HK-2 (cell line): ENCODE data around the gene MED16.
A peak's percentile ranks its signal among the peaks of the same experiment; 100 is the strongest.

Source experiments
- DNase-seq: peaks from one replicate; pipeline ENCODE4 v3.0.0-alpha.2; 2018; ENCODE audit not compliant: unreplicated experiment

MED16 gene

DNA sequence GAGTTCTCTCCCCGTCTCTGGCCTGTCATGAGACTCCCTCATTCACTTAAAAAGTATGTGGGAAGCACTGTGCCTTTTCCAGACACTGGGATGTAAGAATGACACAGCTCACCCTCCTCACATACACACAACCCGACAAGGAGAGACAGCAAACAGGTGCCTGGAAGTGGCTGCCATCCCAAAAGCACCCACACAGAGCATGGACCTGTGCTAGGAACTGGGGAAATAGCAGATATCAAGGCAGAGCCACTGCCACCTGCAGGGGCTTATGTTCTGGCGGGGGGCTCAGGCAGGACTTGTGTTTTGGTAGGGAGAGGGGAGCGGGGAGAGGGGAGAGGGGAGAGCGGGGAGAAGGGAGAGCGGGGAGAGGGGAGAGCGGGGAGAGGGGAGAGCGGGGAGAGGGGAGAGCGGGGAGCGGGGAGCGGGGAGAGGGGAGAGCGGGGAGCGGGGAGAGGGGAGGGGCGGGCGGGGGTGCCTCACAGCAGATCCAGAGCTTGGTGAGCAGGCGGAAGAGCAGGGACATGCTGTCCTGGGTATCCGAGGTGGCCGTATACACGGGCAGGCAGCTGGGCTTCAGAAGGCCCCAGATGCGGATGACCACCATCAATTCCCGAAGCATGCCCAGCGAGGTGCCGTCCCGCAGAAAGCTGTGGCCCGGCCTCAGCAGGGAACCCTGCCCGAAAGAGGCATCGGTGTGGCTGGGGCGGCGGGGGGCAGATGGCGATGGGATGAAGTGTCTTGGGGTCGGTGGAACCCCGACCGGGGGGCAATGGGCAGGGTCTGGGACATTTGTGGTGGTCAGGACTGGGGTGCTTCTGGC is 21.3 kb downstream of the MED16 start:
- DNase-seq = no peak

DNA sequence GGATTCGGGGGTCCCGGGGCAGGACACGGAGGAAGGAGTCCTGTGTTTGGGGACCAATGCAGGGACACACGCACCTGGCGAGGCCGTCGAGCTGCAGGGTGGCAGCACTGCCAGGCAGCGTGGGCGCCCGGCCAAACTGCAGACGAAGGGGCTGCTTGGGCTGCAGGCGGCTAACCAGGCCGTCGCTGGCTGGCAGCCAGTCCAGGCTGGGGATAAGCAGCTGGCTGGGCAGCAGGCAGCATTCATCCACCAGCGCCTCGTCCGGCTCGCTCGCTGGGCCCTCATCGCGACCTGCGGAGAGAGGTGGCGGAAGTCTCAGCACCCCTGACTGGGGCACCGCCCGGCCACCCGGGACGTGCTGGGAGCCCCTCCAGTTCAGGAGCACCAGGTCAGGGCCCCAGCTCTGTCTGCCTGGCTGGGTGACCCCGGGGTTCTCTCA is 22.0 kb downstream of the MED16 start:
- no peak for DNase-seq

DNA sequence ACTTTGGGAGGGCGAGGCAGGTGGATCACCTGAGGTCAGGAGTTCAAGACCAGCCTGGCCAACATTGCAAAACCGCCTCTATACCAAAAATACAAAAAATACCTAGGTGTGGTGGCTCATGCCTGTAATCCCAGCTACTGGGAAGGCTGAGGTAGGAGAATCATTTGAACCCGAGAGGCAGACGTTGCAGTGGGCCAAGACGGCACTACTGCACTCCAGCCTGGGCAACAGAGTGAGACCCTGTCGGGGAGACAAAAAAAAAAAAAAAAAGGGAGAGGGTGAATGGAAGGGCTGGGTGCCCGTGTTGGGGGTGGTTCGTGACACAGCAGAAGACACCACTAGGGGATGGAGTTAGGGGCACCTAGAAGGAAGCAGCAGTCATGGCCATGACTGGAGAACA is 22.7 kb downstream of the MED16 start:
- no peak for DNase-seq

DNA sequence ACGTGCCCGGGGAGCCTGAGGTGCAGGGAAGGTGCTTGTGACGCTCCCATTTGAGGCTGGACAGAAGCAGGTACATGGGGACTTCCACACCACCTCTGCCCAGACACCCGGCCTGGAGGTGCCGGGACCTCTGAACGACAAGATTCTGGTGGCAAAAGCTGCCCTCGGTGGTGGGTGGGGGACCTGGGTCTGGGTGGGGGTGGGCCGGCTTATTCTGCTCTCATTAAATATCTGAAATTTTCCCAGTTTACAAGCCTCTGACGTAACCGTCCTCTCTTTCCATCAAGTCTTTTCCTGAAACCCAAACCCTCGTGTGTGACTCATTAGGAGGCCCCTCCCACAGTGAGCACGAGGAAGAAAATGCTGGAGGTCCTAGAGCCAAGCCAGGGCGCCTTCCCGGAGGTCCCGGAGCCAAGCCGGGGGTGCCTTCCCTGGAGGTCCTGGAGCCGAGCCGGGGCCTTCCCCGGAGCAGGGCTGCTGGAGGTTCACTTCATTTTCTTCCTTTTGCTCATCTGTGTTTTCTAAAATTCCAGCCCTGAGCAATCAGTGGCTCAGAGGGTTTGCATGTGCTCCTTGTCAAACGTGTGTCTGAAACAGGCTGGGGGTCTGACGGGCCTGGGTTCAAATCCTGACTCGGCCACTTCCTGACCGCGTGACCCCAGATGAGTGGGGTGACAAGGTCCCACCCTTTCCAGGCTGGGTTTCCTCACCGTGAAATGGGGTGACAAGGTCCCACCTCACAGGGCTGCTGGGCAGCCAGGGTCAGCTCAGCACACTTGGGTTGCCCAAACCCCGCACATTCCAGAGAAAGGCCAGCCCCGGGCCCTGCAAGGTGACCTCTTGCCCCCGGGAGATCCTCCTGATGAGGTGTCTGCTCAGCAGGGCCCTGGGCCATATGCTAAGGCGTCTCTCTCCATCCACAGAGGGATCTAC is 23.5 kb downstream of the MED16 start:
- DNase-seq = peak; percentile 71

DNA sequence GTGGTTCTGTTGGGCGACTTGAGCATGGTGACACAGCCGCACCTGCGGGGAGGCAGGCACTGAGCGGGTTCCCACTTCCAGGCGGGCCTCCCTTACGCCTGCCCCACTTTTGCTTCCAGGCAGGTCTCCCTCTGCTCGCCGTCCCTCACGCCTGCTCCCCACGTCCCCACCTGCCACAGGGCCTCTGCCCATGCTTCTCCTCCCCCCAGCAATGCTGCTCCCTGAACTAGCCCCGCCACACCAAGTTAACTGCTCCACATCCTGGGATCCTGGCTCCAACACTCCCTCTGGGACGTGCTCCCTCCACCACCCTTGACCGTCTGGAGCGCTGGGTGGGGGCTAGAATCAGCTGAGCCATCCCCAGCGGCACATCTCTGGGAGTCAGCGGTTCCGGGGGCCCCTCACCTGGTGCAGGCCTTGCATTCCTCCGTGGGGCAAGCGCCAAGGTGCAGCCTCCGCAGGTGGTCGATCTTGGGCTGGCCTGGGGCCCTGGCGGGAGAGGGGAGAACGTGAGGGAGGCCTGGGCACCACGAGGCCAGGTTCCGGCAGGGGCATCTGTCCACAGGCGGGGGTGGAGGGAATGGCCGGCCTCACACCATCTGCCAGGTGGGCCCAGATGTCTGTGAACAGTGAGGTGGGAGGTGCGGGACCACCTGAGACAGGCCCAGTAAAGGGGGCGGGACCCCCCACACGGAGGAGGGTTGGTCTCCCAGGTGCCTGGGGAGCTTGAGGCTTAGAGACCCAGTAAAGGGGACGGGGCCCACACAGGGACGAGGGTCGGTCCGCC is 24.3 kb downstream of the MED16 start:
- no peak for DNase-seq

DNA sequence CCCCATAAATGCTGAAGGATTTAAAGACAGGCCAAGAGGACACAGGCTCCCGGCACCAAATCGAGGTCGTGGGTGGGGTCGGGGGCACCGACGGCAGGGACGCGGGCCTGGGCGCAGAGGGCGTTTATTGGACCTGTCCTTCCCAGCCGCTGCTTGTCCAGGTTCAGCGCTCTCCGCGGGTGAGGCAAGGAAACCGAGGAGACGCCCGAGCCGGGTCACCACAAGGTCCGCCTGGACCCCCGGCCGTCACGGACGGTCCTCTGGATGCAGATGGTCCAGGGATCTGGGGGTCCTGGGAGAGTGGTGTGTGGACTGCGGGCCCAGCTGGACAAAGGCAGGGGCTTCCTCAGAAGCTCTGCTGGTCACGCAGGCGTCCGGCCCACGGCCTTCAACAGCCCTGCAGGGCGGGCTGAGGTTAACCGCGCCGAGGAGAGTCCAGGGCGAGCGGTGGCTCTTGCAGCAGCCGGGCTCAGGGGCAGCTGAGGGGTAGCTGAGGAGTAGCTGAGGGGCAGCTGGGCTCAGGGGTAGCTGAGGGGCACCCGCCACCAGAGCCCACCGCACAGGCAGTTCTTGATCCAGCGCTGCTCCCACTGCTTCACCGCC is 25.0 kb downstream of the MED16 start:
- no peak for DNase-seq

DNA sequence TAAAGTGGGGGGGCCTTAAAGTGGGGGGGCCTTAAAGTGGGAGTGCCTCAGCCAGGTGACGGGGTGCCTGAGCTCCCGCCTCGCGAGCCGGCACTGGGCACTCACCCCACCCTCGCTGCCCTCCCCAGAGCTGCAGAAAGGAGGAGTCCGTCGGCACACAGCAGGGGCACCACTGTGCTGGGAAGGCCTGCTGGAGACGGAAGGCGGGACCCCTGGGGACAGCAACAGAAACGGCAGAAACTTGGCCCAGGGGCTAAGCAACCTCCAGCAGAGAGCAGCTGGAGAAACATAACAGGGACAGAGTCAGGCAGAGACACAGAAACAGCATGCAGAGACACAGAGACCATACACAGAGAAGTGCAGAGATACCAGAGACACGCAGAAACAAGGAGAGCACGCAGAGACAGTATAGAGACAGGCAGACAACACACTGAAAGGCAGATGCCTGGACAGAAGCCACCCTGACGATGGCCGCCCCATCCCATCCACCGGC is 25.6 kb downstream of the MED16 start:
- no peak for DNase-seq

DNA sequence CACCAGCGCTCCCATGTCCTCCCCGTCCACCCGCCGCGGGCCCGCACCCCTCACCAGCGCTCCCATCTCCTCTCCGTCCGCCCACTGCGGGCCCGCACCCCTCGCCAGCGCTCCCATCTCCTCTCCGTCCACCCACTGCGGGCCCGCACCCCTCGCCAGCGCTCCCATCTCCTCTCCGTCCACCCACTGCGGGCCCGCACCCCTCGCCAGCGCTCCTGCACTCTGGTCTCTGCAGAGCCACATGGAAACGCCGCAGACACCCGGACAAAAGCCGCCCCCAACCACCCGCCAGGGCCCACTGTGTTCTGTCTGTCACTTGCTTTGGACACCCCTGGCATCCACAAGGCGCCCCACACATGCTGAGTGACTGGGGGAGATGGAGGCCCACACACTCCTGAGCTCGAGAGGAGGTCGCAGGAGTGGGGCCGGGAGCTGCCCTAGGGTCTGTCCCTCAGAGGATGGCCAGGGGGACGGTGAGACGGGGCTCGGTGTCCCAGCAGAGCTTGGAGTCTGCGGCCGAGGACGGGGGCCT is 26.2 kb downstream of the MED16 start:
- no peak for DNase-seq

DNA sequence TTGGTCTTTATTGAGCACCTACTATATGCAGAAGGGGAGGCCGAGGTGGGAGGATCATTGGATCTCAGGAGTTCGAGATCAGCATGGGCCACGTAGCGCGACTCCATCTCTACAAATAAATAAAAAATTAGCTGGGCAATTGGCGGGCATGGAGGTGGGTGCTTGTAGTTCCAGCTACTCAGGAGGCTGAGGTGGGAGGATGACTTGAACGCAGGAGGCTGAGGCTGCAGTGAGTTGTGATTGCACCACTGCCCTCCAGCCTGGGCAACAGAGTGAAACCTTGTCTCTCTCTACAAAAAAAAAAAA is 29.7 kb downstream of the MED16 start:
- DNase-seq = no peak

DNA sequence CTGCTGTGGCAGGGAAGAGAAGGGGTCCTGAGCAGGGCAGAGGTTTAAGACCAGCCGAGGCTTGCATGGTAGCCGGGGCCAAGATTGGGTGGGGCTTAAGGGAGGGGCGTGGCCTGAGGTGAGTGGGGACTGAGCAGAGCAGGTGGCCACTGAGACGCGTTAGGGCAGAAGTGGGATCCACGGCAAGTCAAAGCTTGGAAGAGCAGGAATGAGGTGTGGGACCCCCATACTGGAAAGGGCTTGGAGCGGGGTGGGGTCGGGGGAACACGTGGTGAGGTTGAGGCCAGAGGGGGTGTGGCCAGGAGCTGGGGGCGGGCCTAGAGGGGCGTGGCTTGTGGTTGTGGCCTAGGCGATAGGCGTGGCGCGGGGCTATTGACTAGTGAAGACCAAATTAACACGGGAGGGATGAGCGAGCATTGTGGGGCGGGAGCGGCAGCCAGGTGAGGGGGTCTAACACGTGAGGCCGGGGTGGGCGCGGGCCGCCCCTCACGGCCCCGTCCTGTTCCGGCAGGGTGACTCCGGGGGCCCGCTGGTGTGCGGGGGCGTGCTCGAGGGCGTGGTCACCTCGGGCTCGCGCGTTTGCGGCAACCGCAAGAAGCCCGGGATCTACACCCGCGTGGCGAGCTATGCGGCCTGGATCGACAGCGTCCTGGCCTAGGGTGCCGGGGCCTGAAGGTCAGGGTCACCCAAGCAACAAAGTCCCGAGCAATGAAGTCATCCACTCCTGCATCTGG is 30.2 kb downstream of the MED16 start:
- DNase-seq = no peak

DNA sequence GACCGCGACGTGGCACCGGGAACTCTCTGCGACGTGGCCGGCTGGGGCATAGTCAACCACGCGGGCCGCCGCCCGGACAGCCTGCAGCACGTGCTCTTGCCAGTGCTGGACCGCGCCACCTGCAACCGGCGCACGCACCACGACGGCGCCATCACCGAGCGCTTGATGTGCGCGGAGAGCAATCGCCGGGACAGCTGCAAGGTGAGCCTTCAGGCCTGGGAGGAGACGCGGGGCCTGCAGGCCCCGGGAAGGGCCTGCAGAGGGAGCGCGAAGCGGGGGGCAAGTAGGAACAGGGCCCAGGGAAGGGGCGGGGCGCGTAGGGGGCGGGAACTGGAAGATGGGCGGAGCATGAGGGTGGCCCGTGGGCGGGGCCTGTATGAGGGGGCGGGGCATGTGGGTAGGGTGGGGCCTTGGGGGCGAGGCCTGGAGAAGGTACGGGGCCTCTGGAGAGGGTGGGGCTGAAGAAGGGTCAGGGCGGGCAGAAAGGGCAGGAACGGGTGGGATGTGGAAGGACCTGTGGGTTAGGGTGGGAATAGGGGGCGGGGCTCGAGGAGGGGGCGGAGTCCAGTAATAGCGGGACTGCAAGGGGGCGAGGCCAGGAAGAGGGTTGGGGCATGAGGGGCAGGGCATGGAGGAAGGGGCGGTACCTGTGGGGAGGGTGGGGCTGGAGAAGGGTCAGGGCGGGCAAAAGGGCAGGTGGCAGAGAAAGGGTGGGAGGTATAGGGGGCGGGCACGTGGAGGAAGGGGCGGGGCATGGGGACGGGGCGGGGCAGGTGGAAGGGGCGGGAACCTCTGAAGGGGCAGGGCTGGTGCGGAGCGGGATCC is 31.0 kb downstream of the MED16 start:
- no peak for DNase-seq

DNA sequence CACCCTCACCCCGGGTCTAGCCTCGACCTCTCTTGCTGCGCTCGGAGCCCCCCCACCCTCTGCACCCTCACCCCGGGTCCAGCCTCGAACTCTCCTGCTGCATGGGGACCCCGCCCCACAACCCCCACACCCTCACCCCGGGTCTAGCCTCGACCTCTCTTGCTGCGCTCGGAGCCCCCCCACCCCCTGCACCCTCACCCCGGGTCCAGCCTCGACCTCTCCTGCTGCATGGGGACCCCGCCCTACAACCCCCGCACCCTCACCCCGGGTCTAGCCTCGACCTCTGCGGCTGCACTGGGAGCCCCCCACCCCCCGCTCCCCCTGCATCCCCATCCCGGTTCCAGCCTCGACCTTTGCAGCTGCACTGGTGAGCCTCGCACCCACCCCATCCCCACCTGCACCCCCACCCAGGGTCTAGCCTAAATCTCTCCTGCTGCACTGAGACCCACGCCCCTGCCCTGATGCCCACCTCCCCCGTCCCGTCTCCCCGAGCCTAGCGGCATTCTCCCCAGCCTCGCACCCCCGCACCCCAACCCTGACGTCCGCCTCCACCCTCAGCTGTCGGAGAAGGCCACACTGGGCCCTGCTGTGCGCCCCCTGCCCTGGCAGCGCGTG is 31.7 kb downstream of the MED16 start:
- no peak for DNase-seq

DNA sequence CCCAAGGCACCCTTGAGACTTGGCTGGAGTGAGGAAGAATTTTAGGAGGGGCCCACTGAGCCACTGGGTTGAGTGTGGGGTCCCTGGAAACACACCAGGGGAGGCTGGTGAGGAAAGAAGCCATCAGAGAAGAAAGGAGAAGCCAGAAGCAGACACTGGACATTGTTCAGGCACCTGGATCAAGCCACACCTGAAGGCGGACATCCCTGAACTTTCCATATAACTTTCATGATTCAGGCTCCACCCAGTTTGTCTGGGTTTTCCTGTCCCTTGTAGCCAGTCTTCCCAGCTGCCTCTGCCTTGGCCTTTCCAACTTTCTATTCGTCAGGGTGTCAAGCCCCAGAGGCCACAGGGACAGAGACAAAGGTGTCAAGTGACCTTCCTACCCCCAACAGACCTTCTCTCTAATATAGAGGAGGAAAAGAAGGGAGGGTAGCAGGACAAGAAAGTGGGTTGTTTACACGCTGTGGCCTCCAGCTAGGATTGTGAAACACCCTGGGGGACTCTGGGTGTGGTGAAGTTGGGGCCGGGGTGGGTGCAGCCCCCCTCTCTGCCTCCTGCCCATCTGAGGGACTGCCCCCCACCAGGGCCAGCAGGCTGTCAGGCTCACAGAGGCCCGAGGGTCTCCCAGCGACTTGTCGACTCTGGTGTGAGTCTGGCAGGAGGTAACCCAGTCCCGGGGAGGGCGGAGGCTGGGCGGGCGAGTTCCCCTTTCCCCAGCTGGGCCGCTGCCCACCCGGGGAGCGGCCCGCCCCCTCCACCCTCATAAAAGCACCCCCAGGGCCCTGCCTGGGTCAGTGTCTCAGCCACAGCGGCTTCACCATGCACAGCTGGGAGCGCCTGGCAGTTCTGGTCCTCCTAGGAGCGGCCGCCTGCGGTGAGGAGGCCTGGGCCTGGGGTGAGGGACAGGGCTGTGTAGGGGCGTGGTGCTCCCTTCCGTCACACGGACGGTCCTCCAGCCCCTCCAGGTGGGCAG is 33.8 kb downstream of the MED16 start, which contains the start of gene CFD:
TSS of gene CFD (plus strand) at position 797 of the 976 bp plus-strand sequence. CDS start at position 823, 26 bp downstream.
- no peak for DNase-seq

DNA sequence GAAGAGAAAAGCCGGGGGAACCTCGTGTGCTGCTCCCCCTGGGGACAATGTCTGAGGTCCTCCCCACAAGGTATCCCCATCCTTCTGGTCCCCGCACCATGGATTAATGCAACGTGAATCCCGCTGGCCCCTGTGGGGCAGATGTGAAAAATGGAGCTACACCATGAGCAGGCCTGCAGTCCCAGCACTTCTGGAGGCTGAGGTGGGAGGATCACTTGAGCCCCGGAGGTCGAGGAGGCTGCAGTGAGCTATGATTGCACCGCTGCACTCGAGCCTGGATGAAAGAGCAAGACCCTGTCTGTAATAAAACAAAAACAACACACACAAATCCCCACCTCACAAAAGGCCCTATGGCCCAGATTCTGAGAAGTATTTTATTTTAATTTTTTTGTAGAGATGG is 34.7 kb downstream of the MED16 start:
- no peak for DNase-seq

DNA sequence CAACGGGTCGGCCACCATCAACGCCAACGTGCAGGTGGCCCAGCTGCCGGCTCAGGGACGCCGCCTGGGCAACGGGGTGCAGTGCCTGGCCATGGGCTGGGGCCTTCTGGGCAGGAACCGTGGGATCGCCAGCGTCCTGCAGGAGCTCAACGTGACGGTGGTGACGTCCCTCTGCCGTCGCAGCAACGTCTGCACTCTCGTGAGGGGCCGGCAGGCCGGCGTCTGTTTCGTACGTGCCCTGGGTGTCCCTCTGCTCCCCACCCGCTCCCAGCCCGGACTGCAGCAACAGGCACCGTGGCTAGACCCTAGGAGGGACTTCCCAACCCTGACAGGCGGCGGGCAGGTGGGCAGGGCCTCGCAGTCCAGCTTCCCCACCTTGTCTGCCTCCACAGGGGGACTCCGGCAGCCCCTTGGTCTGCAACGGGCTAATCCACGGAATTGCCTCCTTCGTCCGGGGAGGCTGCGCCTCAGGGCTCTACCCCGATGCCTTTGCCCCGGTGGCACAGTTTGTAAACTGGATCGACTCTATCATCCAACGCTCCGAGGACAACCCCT is 37.3 kb downstream of the MED16 start:
- no peak for DNase-seq

DNA sequence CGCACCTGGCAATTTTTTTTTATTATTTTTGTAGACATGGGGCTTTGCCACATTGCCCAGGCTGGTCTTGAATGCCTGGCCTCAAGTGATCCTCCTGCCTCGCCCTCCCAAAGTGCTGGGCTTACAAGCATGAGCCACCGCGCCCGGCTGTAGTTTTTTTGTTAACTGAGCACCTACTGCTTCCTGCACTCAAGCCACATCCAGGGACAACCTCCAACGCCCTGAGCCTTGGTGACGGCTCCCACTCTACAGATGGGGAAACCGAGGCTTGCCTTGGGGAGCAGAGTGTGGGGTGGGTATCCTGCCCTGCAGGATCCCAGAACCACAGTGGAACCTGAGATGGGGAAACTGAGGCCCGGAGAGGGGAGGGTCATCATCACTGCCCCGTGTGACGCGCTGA is 37.8 kb downstream of the MED16 start:
- DNase-seq = no peak

DNA sequence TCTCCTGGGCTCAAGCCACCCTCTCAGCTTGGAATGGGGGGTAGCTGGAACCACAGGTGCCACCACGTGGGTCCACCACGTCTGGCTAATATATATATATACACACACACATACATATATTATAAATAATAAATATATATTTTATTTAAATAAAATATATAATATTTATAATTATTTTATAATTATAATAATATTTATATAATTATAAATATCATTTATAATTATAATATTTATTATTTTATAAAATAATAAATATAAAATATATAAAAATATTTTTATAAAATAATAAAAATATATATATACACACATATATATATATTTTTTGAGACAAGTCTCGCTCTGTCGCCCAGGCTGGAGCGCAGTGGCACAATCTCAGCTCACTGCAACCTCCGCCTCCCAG is 38.4 kb downstream of the MED16 start:
- no peak for DNase-seq
